LNCAP (cell line): Measurements from ENCODE around the gene NOTCH2.

Experiments
- TF ChIP-seq, protein P1 (sequence below): fragments of 450-650 bp; IDR thresholded peaks from 2 replicates; pipeline ENCODE4 v1.5.1; 2017; ENCODE audit warnings: mild to moderate bottlenecking

The NOTCH2 gene

DNA sequence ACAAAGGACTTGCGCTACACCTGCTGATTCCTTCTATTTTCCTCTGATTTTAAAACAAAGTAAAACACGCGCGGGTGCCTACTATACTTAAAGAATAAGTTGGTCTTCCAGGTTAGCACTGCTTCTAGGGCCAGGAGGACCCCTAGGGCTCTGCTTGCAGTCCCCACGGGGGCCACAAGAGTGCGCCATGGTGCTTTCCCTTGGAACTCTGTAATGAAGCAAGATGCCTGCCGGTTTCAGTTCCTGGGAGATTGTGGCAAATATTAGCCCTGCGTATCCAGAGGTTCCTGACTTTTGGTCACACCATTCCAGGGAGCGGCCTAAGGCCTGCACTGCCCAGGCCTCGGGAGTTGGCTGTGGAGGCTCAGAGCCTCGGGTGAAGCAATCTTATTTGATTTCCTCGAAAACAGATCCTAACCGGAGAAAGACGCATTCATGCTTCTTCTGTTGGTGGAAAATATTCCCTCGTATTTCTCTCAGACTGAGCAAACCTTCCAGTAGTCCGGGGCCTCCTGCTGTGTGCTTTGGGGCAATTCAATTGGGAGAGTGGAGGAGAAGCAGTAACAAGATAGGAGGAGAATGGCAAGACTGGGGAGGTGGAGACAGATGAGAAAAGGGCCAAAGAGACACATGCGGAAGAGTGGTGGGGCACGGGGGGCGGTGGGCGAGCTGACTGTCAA is 198.4 kb downstream of the NOTCH2 start:
- TF ChIP-seq, protein P1, sequence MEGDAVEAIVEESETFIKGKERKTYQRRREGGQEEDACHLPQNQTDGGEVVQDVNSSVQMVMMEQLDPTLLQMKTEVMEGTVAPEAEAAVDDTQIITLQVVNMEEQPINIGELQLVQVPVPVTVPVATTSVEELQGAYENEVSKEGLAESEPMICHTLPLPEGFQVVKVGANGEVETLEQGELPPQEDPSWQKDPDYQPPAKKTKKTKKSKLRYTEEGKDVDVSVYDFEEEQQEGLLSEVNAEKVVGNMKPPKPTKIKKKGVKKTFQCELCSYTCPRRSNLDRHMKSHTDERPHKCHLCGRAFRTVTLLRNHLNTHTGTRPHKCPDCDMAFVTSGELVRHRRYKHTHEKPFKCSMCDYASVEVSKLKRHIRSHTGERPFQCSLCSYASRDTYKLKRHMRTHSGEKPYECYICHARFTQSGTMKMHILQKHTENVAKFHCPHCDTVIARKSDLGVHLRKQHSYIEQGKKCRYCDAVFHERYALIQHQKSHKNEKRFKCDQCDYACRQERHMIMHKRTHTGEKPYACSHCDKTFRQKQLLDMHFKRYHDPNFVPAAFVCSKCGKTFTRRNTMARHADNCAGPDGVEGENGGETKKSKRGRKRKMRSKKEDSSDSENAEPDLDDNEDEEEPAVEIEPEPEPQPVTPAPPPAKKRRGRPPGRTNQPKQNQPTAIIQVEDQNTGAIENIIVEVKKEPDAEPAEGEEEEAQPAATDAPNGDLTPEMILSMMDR: peak; percentile 98

DNA sequence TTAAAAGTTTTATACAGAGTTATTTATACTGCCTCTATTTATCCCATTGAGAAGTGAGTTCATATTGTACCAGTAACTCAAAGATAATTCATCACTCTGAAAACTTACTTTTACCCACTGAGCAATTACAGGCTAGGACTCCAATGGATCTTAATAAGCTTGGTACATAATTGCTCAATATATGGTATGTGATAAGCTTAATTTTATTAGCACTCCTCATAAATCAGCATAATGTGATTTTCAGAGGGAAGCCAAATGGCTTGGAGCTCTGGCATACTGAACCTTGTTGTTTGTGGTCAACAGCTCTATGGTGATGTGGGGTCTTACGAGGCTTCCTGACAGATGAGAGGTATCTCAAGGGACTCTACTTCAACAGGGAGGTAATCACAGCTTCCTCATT is 199.5 kb downstream of the NOTCH2 start:
- TF ChIP-seq, protein P1: no peak

DNA sequence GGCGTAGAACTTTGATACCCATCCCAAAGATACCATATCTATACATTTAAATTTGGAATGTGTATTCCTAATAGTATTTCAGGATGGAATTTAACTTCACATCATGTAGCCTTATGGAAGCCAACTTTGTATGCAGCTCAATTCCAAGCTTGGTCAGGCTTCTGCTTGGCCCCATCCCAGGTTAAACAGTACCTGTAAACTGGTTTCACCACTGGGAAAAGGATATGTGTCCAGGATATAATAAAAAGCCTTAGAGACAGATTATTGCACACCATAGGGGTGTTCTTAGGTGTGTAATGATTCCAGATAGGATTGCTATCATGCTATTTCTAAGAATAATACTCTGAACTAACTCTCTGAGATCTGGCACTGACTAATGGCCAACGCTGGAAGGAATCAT is 201.3 kb downstream of the NOTCH2 start:
- TF ChIP-seq, protein P1: no peak

DNA sequence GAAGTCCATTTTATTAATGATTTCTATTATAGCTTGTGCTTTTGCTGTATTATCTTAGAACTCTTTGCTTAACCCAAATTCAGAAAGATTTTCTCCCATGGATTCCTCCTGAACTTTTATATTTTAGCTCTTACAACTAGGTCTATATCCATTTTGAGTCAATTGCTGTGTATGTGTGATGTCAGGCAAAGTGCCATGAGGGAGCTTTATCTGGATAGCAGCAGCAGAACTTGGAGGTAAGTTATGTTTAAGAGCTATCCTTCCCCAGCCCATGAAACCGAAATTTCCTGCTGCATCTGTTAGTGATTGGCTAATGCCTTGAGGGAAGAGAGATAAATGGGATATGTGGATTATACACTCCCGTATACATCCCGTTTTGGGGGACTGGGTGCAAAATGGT is 203.0 kb downstream of the NOTCH2 start:
- TF ChIP-seq, protein P1: no peak

DNA sequence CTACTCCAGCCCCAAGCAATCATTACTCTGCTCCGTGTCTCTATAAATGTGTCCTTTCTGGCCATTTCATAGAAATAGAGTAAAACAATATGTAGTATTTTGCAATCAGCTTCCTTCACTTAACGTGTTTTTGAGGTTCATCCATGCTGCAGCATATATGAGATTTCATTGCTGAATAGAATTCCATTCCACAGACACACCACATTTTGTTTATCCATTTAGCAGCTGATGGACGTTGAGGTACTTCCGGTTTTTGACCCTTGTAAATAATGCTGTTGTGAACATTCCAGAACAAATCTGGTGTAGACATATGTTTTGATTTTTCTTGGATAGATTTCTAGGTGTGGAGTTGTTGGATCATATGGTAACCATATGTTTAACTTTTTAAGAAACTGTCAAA is 203.8 kb downstream of the NOTCH2 start:
- TF ChIP-seq, protein P1: no peak

DNA sequence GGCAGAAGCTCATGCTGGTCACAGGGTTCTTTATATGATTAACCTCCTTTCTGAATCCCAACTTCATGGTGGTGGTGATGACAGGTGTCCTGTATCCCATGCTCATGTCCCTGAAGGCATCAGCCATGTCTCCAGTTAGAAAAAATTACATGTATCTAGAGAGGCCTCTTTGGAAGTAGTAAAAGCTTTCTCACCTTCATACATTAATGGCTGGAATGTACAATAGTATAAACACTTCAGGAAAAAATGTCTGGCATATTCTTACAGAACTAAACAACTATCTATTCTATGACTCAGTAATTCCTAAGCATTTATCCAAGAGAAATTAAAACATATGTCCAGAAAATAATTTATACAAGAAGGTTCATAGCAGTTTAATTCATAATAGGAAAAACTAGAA is 207.2 kb downstream of the NOTCH2 start:
- TF ChIP-seq, protein P1: no peak
